ENCODE data around the gene C10orf90.

Gene C10orf90

DNA sequence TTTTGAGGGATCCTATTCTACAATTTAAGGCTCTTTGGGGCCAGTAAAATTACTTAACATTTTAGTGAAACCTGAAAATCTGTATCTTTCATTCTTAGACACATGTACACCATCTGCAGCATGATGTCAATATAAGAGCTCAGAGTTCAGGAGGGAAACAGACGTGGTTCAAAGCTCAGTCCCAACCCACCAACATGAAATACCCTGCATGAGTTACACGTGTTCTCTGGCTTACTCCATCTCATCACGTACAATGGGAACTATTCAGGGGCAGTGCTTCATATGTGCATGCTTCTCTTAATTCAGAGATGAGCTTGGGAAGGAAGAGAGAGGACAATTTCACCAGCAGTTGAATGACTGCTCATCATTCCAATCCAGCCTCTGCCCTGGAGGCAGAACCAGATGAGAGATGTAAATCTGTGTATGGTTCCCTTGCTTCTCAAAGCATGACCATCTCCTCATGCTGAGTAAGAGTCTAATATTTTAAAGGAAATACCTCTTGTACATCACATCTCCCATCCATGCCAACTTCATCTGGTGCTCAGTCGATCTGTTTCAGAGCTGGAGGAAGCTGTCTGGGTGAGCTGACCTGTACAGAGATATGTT is 253.2 kb downstream of the C10orf90 start:
- Histone ChIP-seq H3K4me2 (ENCODE audit: low read depth, low read length, poor library complexity, severe bottlenecking) (no peak overlapping the region), H2AFZ (ENCODE audit: low read depth, low read length, severe bottlenecking) (no peak overlapping the region), H3K27me3 (ENCODE audit: low read length) (no peaks in the 10 kb centered on the region), H3K27ac (ENCODE audit: low read depth, low read length) (no peak overlapping the region), H3K36me3 (ENCODE audit: low read length) (no peaks in the 10 kb centered on the region), H3F3A (ENCODE audit: insufficient read depth) (no peaks in the 10 kb centered on the region), H4K20me1 (ENCODE audit: low read depth, low read length) (no peaks in the 10 kb centered on the region), H3K9ac (ENCODE audit: low read length) (no peak overlapping the region), H3K4me3 (ENCODE audit: insufficient read depth, low read length, poor library complexity, severe bottlenecking) (no peak overlapping the region), H3K9me3 (ENCODE audit: insufficient read depth, low read length) (no peaks in the 10 kb centered on the region), H3K9me2 (replicated peaks; ENCODE audit: insufficient read depth, low read length) (no peaks in the 10 kb centered on the region), H3K79me2 (ENCODE audit: insufficient read depth, low read length) (no peaks in the 10 kb centered on the region)
- no peak for TF ChIP-seq EZH2phosphoT487 (conservative IDR thresholded peaks at IDR 0.05; ENCODE audit: low read length)
- no peak for TF ChIP-seq CTCF (IDR thresholded peaks at IDR 0.05; ENCODE audit: insufficient read depth, low read length, poor library complexity, severe bottlenecking)

- Histone ChIP-seq H3K79me2 (ENCODE audit: insufficient read depth, low read length) (no peaks in the 10 kb centered on the region), H3K9ac (ENCODE audit: low read length) (no peak overlapping the region), H3K27me3 (ENCODE audit: low read length) (no peaks in the 10 kb centered on the region), H3K9me3 (ENCODE audit: insufficient read depth, low read length) (no peaks in the 10 kb centered on the region), H3F3A (ENCODE audit: insufficient read depth) (no peaks in the 10 kb centered on the region), H2AFZ (ENCODE audit: low read depth, low read length, severe bottlenecking) (no peak overlapping the region), H3K27ac (ENCODE audit: low read depth, low read length) (no peak overlapping the region), H3K9me2 (replicated peaks; ENCODE audit: insufficient read depth, low read length) (no peaks in the 10 kb centered on the region), H4K20me1 (ENCODE audit: low read depth, low read length) (no peaks in the 10 kb centered on the region), H3K4me3 (ENCODE audit: insufficient read depth, low read length, poor library complexity, severe bottlenecking) (no peak overlapping the region), H3K36me3 (ENCODE audit: low read length) (no peaks in the 10 kb centered on the region), H3K4me2 (ENCODE audit: low read depth, low read length, poor library complexity, severe bottlenecking) (no peak overlapping the region)
- TF ChIP-seq EZH2phosphoT487 (conservative IDR thresholded peaks at IDR 0.05; ENCODE audit: low read length) = no peak
- TF ChIP-seq CTCF (IDR thresholded peaks at IDR 0.05; ENCODE audit: insufficient read depth, low read length, poor library complexity, severe bottlenecking) = no peak
Observed at GRCh38 chr10:126409821-126410220, 260.7 kb downstream of the C10orf90 start.

GRCh38 chr10:126408953-126409641 is 261.4 kb downstream of the C10orf90 start:
- no peak overlapping the region for H3K27ac ChIP-seq (ENCODE audit: low read depth, low read length)
- no peak overlapping the region for H3K4me3 ChIP-seq (ENCODE audit: insufficient read depth, low read length, poor library complexity, severe bottlenecking)
- no peaks in the 10 kb centered on the region for H3K79me2 ChIP-seq (ENCODE audit: insufficient read depth, low read length)
- H3K27me3 ChIP-seq (ENCODE audit: low read length) = no peaks in the 10 kb centered on the region
- TF ChIP-seq CTCF (IDR thresholded peaks at IDR 0.05; ENCODE audit: insufficient read depth, low read length, poor library complexity, severe bottlenecking) (no peak), EZH2phosphoT487 (conservative IDR thresholded peaks at IDR 0.05; ENCODE audit: low read length) (no peak)
- H3K36me3 ChIP-seq (ENCODE audit: low read length) = no peaks in the 10 kb centered on the region
- H2AFZ ChIP-seq (ENCODE audit: low read depth, low read length, severe bottlenecking) = no peak overlapping the region
- no peaks in the 10 kb centered on the region for H4K20me1 ChIP-seq (ENCODE audit: low read depth, low read length)
- no peaks in the 10 kb centered on the region for H3K9me2 ChIP-seq (replicated peaks; ENCODE audit: insufficient read depth, low read length)
- H3K4me2 ChIP-seq (ENCODE audit: low read depth, low read length, poor library complexity, severe bottlenecking) = no peak overlapping the region
- H3F3A ChIP-seq (ENCODE audit: insufficient read depth) = no peaks in the 10 kb centered on the region
- H3K9me3 ChIP-seq (ENCODE audit: insufficient read depth, low read length) = no peaks in the 10 kb centered on the region
- no peak overlapping the region for H3K9ac ChIP-seq (ENCODE audit: low read length)

All from SU-DHL-6 (cell line).